Measurements from ENCODE around the gene LMAN2. TPM values are rescaled to one million over a fixed set of nuclear protein-coding genes. Genes with fewer than 3 reads are reported as not detected.

LMAN2 gene
- total RNA-seq, 4 donors from 2014 or later = 309 to 465 (median 383) TPM

DNA sequence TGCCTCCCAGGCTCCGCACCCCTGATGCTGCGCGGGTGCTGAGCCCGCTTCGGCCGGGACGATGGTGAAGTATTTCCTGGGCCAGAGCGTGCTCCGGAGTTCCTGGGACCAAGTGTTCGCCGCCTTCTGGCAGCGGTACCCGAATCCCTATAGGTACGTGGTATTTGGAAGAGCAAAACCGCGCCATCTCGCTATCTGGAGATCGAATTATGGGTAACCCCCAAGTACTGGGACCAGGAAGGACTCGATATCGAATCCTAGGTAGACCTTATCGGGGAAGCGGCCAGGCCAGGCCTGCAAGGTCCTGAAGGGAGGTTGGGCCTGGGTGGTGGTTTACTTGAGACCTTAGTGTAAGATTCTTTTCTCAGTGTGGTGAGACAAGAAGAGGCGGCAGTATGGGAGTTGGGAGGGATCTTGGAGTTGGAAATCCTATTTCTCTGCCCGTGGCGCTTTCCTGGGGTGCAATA lies 47.5 kb downstream of the LMAN2 start:
- peak overlapping the region in 2 of 3 donors; percentile 61 to 75 for H3K27ac ChIP-seq
- intact Hi-C loops (cut with DNase I) = no loop called here
- 0 to 2% methylated on average over 9 to 13 of the region's 25 CpGs for WGBS, 2 donors
- H3K4me3 ChIP-seq (replicated peaks in 1 of 3) = peak overlapping the region; percentile 9 to 90 (median 87)
- TF ChIP-seq, protein P1, sequence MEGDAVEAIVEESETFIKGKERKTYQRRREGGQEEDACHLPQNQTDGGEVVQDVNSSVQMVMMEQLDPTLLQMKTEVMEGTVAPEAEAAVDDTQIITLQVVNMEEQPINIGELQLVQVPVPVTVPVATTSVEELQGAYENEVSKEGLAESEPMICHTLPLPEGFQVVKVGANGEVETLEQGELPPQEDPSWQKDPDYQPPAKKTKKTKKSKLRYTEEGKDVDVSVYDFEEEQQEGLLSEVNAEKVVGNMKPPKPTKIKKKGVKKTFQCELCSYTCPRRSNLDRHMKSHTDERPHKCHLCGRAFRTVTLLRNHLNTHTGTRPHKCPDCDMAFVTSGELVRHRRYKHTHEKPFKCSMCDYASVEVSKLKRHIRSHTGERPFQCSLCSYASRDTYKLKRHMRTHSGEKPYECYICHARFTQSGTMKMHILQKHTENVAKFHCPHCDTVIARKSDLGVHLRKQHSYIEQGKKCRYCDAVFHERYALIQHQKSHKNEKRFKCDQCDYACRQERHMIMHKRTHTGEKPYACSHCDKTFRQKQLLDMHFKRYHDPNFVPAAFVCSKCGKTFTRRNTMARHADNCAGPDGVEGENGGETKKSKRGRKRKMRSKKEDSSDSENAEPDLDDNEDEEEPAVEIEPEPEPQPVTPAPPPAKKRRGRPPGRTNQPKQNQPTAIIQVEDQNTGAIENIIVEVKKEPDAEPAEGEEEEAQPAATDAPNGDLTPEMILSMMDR (IDR thresholded peaks at IDR 0.05) = no peak
- TF ChIP-seq POLR2A (IDR thresholded peaks at IDR 0.05) = no peak
- peak in 1 of 2 donors; percentile 16 for DNase-seq
- H3K36me3 ChIP-seq = peaks cover 7 to 16% of the 10 kb centered on the region in 2 donors
- peaks cover 35 to 45% of the 10 kb centered on the region in 2 donors for H3K4me1 ChIP-seq
- no peaks in the 10 kb centered on the region for H3K9me3 ChIP-seq
- H3K27me3 ChIP-seq = no peaks in the 10 kb centered on the region

DNA sequence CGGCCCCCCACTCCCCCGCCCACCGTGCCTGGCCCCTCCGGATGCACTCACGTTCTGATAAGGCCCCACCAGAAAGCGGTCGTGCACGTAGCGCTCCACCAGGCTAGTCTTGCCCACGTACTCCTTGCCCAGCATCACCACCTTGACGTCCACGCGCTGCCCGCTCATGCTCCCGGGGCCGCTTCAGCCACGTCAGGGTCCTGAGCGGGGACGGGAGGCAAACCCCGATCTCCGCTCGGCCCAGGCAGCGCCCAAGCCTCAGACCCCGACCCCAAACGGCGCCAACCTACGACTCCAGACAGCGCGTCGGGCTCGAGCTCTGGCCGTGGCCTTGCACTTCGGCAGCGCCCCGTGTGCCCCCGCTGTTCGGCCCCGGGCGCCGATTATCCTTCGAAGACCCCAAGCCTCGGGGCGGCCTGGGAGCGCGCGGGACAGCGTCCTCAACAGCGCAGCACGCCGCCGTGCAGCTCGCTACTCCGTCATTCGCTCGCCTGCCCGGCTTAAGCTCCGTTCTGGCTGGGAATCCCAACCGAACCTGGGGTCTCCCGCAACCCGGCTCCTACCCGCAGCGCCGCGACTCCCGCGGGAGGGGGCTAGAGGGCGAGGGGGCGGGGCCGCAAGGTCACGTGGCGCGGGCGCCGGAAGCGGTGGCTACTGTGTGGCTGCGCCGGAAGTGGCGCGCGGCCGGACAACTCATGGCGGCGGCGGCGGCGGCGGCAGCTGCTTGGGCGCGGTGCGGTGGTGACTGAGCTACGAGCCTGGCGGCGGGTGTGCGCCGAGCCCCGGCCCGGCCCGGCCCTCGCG lies 48.1 kb downstream of the LMAN2 start, which contains the start of the genes PRELID1 and RAB24:
TSS of gene PRELID1 (plus strand) at position 679 of the 804 bp plus-strand sequence. CDS start 187 bp downstream, outside the sequence.
TSS of gene RAB24 (minus strand) at position 599 of the 804 bp plus-strand sequence. CDS start at position 168, 431 bp downstream.
- intact Hi-C loops (cut with DNase I) = no loop called here
- DNase-seq = peak; percentile 88 to 90
- Histone ChIP-seq H3K4me3 (replicated peaks in 1 of 3) (peak within 1 kb of the TSS; percentile 9 to 90 (median 87)), H3K27ac (peak within 1 kb of the TSS in 2 of 3 donors; percentile 61 to 75), H3K9me3 (no peaks in the 10 kb centered on the region), H3K36me3 (peaks cover 7 to 16% of the 10 kb centered on the region in 2 donors), H3K4me1 (peaks cover 35 to 45% of the 10 kb centered on the region in 2 donors), H3K27me3 (no peaks in the 10 kb centered on the region)
- peak in 1 of 2 donors; percentile 71 for TF ChIP-seq POLR2A (IDR thresholded peaks at IDR 0.05)
- TF ChIP-seq, protein P1 (IDR thresholded peaks at IDR 0.05) = peak in 2 of 6 experiments; percentile 19 to 34
- 0% methylated on average over 13 to 31 of the region's 100 CpGs for WGBS, 2 donors

DNA sequence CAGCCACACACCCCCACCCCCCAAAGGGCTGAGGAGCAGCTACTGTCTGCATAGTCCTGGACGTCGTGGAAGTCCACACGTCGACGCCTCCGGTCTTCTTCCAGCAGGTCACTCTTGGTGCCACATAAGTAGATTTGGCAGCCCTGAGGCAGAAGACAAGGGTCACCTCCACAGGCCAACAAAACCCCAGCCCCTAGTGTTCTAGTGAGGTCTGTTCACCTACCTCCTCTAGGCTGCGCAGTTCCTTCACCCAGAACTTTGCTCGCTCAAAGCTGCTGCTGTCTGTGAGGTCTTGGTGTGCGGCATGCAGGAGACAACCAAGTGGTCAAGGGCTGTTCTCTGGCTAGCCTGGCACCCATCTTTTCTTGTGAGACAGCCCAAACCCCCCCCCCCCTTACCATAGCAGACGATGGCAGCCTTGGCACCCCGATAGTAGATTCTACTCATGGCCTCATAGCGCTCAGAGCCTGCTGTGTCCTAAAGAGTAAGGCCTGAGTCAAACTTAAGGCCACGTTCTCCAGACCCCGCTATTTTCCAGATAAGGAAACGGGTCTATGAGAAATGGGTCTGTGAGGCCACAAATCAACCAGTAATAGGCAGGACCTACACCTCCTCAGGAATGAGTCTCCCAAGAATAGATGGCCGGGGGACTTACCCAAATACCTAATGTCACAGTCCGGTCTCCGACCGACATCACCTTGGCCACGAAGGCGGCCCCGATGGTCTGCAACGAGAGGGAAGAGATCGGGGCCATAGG lies 48.9 kb downstream of the LMAN2 start:
- intact Hi-C loops (cut with DNase I) = no loop called here
- Histone ChIP-seq H3K27me3 (no peaks in the 10 kb centered on the region), H3K9me3 (no peaks in the 10 kb centered on the region), H3K36me3 (peaks cover 7 to 16% of the 10 kb centered on the region in 2 donors), H3K4me3 (replicated peaks in 1 of 3) (peak overlapping the region in 2 of 3 donors; percentile 9 to 90), H3K4me1 (peaks cover 35 to 45% of the 10 kb centered on the region in 2 donors), H3K27ac (peak overlapping the region in 2 of 3 donors; percentile 61 to 75)
- DNase-seq = no peak
- WGBS, 2 donors = 33 to 54% methylated on average over 11 to 17 of the region's 24 CpGs
- TF ChIP-seq, protein P1 (IDR thresholded peaks at IDR 0.05) = no peak
- TF ChIP-seq POLR2A (IDR thresholded peaks at IDR 0.05) = no peak

DNA sequence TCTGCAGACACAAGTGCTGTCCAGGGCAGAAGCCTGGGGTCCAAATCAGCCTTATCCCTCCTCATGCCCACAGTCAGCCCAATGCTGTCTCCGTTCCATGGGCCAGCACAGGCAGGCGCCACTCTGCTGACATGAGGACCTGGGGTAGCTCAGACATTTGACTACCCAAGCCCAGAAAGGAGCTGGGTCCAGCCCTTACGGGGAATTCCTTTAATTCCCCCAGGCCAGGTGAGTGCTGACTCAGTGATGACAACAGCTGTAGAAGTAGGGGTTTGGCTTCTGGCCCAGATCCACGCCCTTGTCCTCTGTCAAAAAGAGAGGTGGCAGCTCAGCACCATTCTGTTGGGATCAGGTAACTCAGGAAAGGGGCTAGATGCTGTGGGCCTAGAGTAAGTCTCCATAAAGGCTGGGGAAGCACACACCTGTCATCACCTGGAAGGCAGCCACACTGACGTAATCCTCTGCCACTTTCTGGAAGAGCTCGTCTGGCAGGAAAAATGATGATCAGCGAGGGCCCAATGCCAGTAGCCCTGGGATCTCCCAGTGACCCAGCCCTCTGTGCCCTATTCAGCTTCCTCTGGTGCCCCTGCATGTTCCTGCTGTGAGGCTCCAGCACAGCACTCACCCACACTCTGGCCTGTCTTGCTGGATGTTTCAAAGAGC lies 49.8 kb downstream of the LMAN2 start:
- Histone ChIP-seq H3K4me1 (peaks cover 35 to 45% of the 10 kb centered on the region in 2 donors), H3K36me3 (peaks cover 2 to 7% of the 10 kb centered on the region in 2 donors), H3K9me3 (no peaks in the 10 kb centered on the region), H3K4me3 (replicated peaks in 1 of 3) (no peak overlapping the region), H3K27ac (peak overlapping the region; percentile 23 to 70 (median 62)), H3K27me3 (no peaks in the 10 kb centered on the region)
- TF ChIP-seq POLR2A (IDR thresholded peaks at IDR 0.05) = no peak
- TF ChIP-seq, protein P1 (IDR thresholded peaks at IDR 0.05) = no peak
- peak; percentile 90 for DNase-seq
- intact Hi-C loops (cut with DNase I) = no loop called here
- WGBS, 2 donors = 35 to 48% methylated on average over 5 to 6 of the region's 7 CpGs
